ENCODE data around the gene RCC1. TPM values are rescaled to one million over a fixed set of nuclear protein-coding genes. Genes with fewer than 3 reads are reported as not detected.
A peak's percentile ranks its signal among the peaks of the same experiment; 100 is the strongest.

The RCC1 gene
- total RNA-seq: 10 to 100 TPM; 10.1 to 23.4 TPM

DNA sequence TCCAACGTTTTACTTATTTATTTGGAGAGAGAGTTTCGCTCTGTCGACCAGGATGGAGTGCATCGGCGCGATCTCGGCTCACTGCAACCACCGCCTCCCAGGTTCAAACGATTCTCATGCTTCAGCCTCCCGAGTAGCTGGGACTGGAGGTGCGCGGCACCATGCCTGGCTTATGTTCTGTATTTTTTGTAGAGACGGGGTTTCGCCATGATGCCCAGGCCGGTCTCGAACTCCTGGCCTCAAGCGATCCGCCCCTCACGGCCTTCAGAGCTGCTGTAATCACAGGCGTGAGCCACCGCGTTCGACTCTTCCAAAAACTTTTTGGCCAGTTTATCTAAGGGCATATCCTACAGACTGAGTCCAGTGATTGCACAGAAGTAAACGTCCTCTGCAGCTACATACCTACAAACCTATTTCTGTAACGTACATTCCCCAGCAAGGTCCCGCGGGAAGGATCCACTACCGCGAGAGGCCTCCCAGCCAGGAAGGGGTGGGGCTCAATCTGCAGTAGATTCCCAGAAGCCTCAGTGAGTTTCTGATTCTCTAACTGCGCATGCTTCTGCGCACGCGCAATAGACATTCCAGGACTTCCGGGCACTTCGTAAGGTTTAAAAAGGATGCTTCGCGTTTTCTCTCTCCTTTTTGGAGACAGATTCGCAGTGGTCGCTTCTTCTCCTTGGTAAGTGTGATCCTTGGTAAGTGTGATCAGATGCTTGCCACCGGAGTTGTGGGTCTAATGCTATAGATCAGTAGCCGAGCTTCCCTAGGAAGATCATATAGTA lies at the start of gene RCC1:
TSS of gene RCC1 (plus strand) at position 638 of the 782 bp plus-strand sequence. CDS start 23,824 bp downstream, outside the sequence.
- Histone ChIP-seq H3K4me1 (peaks cover 46% of the 10 kb centered on the region), H3K9me3 (no peaks in the 10 kb centered on the region), H3K4me3 (peak within 1 kb of the TSS; percentile 84 to 86), H3K36me3 (replicated peaks in 1 of 2; ENCODE audit: insufficient read depth in 1 of 2, low read depth in 2 of 2) (peaks cover 0 to 8% of the 10 kb centered on the region in 2 donors), H3K27me3 (no peaks in the 10 kb centered on the region), H3K27ac (peak within 1 kb of the TSS; percentile 79 to 87 (median 84))
- peak; percentile 96 for ATAC-seq
- TF ChIP-seq CTCF (IDR thresholded peaks at IDR 0.05): no peak
- peak; percentile 70 to 98 (median 97) for TF ChIP-seq POLR2A (IDR thresholded peaks at IDR 0.05)
- peak; percentile 97 to 99 (median 98) for DNase-seq
- intact Hi-C loops (cut with DNase I): loop anchor here (10.0 kb wide), 1 partner anchor 261 kb away; no protein-coding TSS in a partner anchor
- WGBS, 2 donors: 0 to 2% methylated on average over 14 to 41 of the region's 41 CpGs

GRCh38 chr1:28456078-28456477 lies 49.8 kb upstream of the RCC1 start:
- no peak for TF ChIP-seq POLR2A (IDR thresholded peaks at IDR 0.05)
- no peak for TF ChIP-seq CTCF (IDR thresholded peaks at IDR 0.05)
- DNase-seq (no peak), ATAC-seq (no peak)
- intact Hi-C loops (cut with DNase I): no loop called here
- Histone ChIP-seq H3K36me3 (replicated peaks in 1 of 2; ENCODE audit: insufficient read depth in 1 of 2, low read depth in 2 of 2) (no peaks in the 10 kb centered on the region), H3K4me1 (no peaks in the 10 kb centered on the region), H3K27me3 (no peaks in the 10 kb centered on the region), H3K27ac (no peak overlapping the region), H3K4me3 (no peak overlapping the region), H3K9me3 (no peaks in the 10 kb centered on the region)
- 52 to 78% methylated on average over 5 of the region's 5 CpGs for WGBS, 2 donors

GRCh38 chr1:28457678-28458077 lies 48.2 kb upstream of the RCC1 start:
- no peaks in the 10 kb centered on the region for H3K27me3 ChIP-seq
- no peaks in the 10 kb centered on the region for H3K9me3 ChIP-seq
- no peaks in the 10 kb centered on the region for H3K36me3 ChIP-seq (replicated peaks in 1 of 2; ENCODE audit: insufficient read depth in 1 of 2, low read depth in 2 of 2)
- H3K27ac ChIP-seq: no peak overlapping the region
- intact Hi-C loops (cut with DNase I): no loop called here
- 86 to 90% methylated on average over 1 of the region's 1 CpG for WGBS, 2 donors
- H3K4me1 ChIP-seq: no peaks in the 10 kb centered on the region
- DNase-seq: no peak
- no peak for ATAC-seq
- no peak overlapping the region for H3K4me3 ChIP-seq
- no peak for TF ChIP-seq CTCF (IDR thresholded peaks at IDR 0.05)
- no peak for TF ChIP-seq POLR2A (IDR thresholded peaks at IDR 0.05)

DNA sequence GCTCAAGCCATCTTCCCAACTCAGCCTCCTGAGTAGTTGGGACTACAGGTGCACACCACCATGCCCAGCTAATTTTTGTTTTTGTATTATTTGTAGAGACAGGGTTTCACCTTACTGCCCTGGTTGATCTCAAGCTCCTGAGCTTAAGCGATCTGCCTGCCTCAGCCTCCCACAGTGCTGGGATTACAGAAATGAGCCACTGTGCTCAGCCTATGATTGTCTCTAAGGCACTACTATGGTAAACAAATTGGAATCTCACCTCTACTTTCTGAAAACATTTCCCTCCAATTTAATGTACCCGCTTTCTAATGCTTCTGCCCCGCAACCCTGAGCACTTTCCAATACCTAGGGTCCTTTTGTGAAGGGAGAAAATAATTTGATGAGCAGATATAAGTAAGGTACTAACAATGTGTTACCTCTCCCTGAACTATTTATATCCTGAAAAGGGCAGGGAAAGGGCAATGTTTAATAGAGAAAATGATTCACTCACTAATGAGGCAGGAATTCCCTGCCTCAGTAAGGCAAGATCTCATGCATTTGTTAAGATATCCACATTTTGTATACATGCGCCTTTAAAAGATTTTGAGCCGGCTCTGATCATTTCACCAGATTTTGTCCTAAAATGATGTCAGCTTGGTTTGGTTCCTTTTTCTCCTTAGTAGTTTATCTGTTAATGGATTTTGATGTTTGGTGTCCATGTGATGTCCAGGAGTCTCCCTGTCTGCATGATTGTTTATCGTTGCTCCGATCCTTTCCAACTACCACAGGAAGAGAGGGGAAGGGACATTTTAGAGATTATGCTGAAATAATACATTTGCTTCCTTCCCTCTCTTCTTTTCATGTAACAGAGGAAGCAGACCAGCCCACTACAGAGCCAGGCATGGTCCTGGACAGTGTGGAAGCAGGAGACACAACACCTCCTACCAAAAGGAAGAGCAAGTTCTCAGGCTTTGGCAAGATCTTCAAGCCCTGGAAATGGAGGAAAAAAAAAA lies 47.3 kb upstream of the RCC1 start:
- Histone ChIP-seq H3K4me1 (no peaks in the 10 kb centered on the region), H3K4me3 (no peak overlapping the region), H3K27ac (no peak overlapping the region), H3K27me3 (no peaks in the 10 kb centered on the region), H3K36me3 (replicated peaks in 1 of 2; ENCODE audit: insufficient read depth in 1 of 2, low read depth in 2 of 2) (no peaks in the 10 kb centered on the region), H3K9me3 (no peaks in the 10 kb centered on the region)
- ATAC-seq: no peak
- no peak for DNase-seq
- intact Hi-C loops (cut with DNase I): no loop called here
- TF ChIP-seq CTCF (IDR thresholded peaks at IDR 0.05) (no peak), POLR2A (IDR thresholded peaks at IDR 0.05) (no peak)
- 81 to 94% methylated on average over 7 of the region's 7 CpGs for WGBS, 2 donors
